HepG2 (cell line): ENCODE results near the gene MBD5. TPM values are rescaled to one million over a fixed set of nuclear protein-coding genes. Genes with fewer than 3 reads are reported as not detected.
A peak's percentile ranks its signal among the peaks of the same experiment; 100 is the strongest.

Source experiments
- ATAC-seq: fragments of 200-7000 bp; cut with Tn5 transposase; 3 replicates; pipeline ENCODE4 v1.9.1; 2020; ENCODE audit warnings: mild to moderate bottlenecking, moderate library complexity
- BruUV-seq: library from RNA; stranded (reverse); fragments of 400-500 nt; replicated peaks from 2 replicates; lab custom pipeline; 2021; lab: Mats Ljungman, UMichigan
- CTCF ChIA-PET: fragments of 300-600 bp; formaldehyde crosslinking; extraction: SDS; loops from one replicate; lab custom pipeline; 2021; ENCODE audit warnings: low total read pairs, inconsistent platforms, low intra/inter-chr PET ratio; lab: Yijun Ruan, JAX
- POLR2A ChIA-PET: fragments of 350-600 bp; sonication (Branson Sonifier 250); formaldehyde crosslinking; loops from one replicate; lab custom pipeline; 2020; ENCODE audit warnings: antibody characterized with exemption, inconsistent platforms; lab: Yijun Ruan, JAX
- DNase-seq: peaks from one replicate; pipeline ENCODE4 v3.0.0-alpha.2; 2015; ENCODE audit warnings: low spot score
- FAIRE-seq: peaks from 3 replicates; lab custom pipeline; 2011; peaks lifted over from hg19 to GRCh38; lab: Jason Lieb, UNC
- H2AFZ ChIP-seq: one replicate; pipeline ENCODE4 v1.6.1; 2011; ENCODE audit warnings: low read length, inconsistent platforms
- H3K27ac ChIP-seq: fragments of 300-600 bp; 3 replicates; pipeline ENCODE4 v1.8.0; 2011; ENCODE audit warnings: mixed run types, mild to moderate bottlenecking, mixed read lengths, low read length, inconsistent platforms; ENCODE audit not compliant: insufficient read depth; ENCODE audit errors: extremely low read length
- H3K27me3 ChIP-seq, 2 experiments: fragments of 200-600 bp in 1 of 2; 2 replicates in 1 of 2; 3 replicates in 1 of 2; pipeline versions ENCODE4 v1.6.0 to v1.8.0; 2011; ENCODE audit warnings: low read length in 2 of 2, mild to moderate bottlenecking in 2 of 2, moderate library complexity in 2 of 2, inconsistent platforms in 1 of 2; ENCODE audit not compliant: insufficient read depth in 2 of 2, control insufficient read depth in 1 of 2
- H3K36me3 ChIP-seq, 2 experiments: fragments of 200-600 bp in 1 of 2; replicated peaks in 1 of 2; 2 replicates in 1 of 2; 3 replicates in 1 of 2; pipeline versions ENCODE4 v1.5.1 to v1.8.0; 2011; ENCODE audit warnings: low read length in 2 of 2, inconsistent platforms in 1 of 2; ENCODE audit not compliant: insufficient read depth in 2 of 2, control insufficient read depth in 1 of 2
- H3K4me1 ChIP-seq: 2 replicates; pipeline ENCODE4 v1.5.1; 2012; ENCODE audit warnings: low read length, inconsistent platforms; ENCODE audit not compliant: insufficient read depth
- H3K4me2 ChIP-seq: 2 replicates; pipeline ENCODE4 v1.6.0; 2011; ENCODE audit warnings: low read depth, low read length, inconsistent platforms
- H3K4me3 ChIP-seq, 3 experiments: fragments of 200-600 bp in 1 of 3; sonication (generic), shearing (Covaris generic) in 1 of 3; replicated peaks in 1 of 3; 2 replicates each; pipeline ENCODE4 v1.5.1; 2011 to 2016; ENCODE audit warnings: low read length in 3 of 3, inconsistent platforms in 2 of 3, low read depth in 2 of 3, mild to moderate bottlenecking in 2 of 3, control low read depth in 1 of 3, mixed read lengths in 1 of 3; ENCODE audit not compliant: insufficient read depth in 1 of 3
- H3K79me2 ChIP-seq: one replicate; pipeline ENCODE4 v1.6.1; 2011; ENCODE audit warnings: low read length, inconsistent platforms; ENCODE audit not compliant: insufficient read depth
- H3K9ac ChIP-seq: 2 replicates; pipeline ENCODE4 v1.6.0; 2011; ENCODE audit warnings: mild to moderate bottlenecking, low read depth, low read length, inconsistent platforms; ENCODE audit not compliant: insufficient read depth
- H3K9me3 ChIP-seq: 2 replicates; pipeline ENCODE4 v1.5.1; 2012; ENCODE audit warnings: mild to moderate bottlenecking, low read length
- H4K20me1 ChIP-seq: 2 replicates; pipeline ENCODE4 v1.6.0; 2011; ENCODE audit warnings: inconsistent platforms, mild to moderate bottlenecking, low read length, moderate library complexity; ENCODE audit not compliant: insufficient read depth
- ATM ChIP-seq: fragments of 450-650 bp; IDR thresholded peaks from 2 replicates; pipeline ENCODE4 v1.7.1; 2017; ENCODE audit warnings: mild to moderate bottlenecking, borderline replicate concordance
- IKZF1 ChIP-seq: fragments of 450-650 bp; IDR thresholded peaks from 2 replicates; pipeline ENCODE4 v1.7.1; 2016
- PHF5A ChIP-seq: IDR thresholded peaks from one replicate; pipeline ENCODE4 v1.6.1; 2018; ENCODE audit warnings: low read depth, missing genetic modification reagents; ENCODE audit not compliant: unreplicated experiment
- SETDB1 ChIP-seq: sonication (generic); formaldehyde crosslinking; IDR thresholded peaks from 2 replicates; pipeline ENCODE4 v1.5.1; 2020; ENCODE audit warnings: missing genetic modification reagents, mild to moderate bottlenecking, borderline replicate concordance
- SOX6 ChIP-seq, 2 experiments: fragments of 450-650 bp in 1 of 2; sonication (generic) in 1 of 2; formaldehyde crosslinking in 1 of 2; IDR thresholded peaks; 2 replicates each; pipeline versions ENCODE4 v1.4.0 to v1.6.1; 2017 to 2020; ENCODE audit warnings: antibody characterized with exemption in 1 of 2, mild to moderate bottlenecking in 1 of 2, missing genetic modification reagents in 1 of 2
- SYNCRIP ChIP-seq: fragments of 200-400 bp; formaldehyde crosslinking; IDR thresholded peaks from 2 replicates; pipeline ENCODE4 v1.6.1; 2018; ENCODE audit warnings: mild to moderate bottlenecking, low read depth, low read length; ENCODE audit not compliant: insufficient read depth
- U2AF1 ChIP-seq: fragments of 200-400 bp; formaldehyde crosslinking; optimal IDR thresholded peaks from 2 replicates; pipeline ENCODE3; 2017; ENCODE audit warnings: mild to moderate bottlenecking, low read depth, low read length
- ZFP36 ChIP-seq: fragments of 150-350 bp; IDR thresholded peaks from 2 replicates; pipeline ENCODE4 v1.6.1; 2018; ENCODE audit warnings: borderline replicate concordance, low read length, low read depth; ENCODE audit not compliant: partially characterized antibody
- ZFX ChIP-seq: sonication (generic); formaldehyde crosslinking; IDR thresholded peaks from 2 replicates; pipeline ENCODE4 v1.4.0; 2020; ENCODE audit warnings: mild to moderate bottlenecking, low read depth, missing genetic modification reagents, moderate library complexity
- ZNF275 ChIP-seq: sonication (generic); formaldehyde crosslinking; IDR thresholded peaks from 2 replicates; pipeline ENCODE4 v1.8.0; 2022; ENCODE audit warnings: missing genetic modification reagents, mild to moderate bottlenecking, inconsistent platforms, borderline replicate concordance
- ZNF407 ChIP-seq: sonication (generic); formaldehyde crosslinking; IDR thresholded peaks from one replicate; pipeline ENCODE4 v1.5.1; 2020; ENCODE audit warnings: mild to moderate bottlenecking, missing genetic modification reagents; ENCODE audit errors: not compliant biosample characterization
- ZNF546 ChIP-seq: sonication (generic); formaldehyde crosslinking; conservative IDR thresholded peaks from 2 replicates; pipeline ENCODE4 v1.8.1; 2023; ENCODE audit warnings: mild to moderate bottlenecking, missing genetic modification reagents
- ZNF678 ChIP-seq: sonication (generic); formaldehyde crosslinking; IDR thresholded peaks from 2 replicates; pipeline ENCODE4 v1.4.0; 2020; ENCODE audit warnings: mild to moderate bottlenecking, missing genetic modification reagents
- WGBS: methylation state at CpG from one replicate; pipeline ENCODE4 v1.1.6; 2017; ENCODE audit warnings: low lambda C conversion rate; 5-methylcytosine and 5-hydroxymethylcytosine counted together
- in situ Hi-C: cut with HindIII; loops from 2 replicates; pipeline ENCODE4 v1.10.0; 2017; ENCODE audit warnings: low pct_unique_long_range_greater_than_20kb; ENCODE audit not compliant: extremely low pct_ligation_motif_present
- intact Hi-C: fragments of 100-400 bp; cut with micrococcal nuclease; formaldehyde crosslinking; loops from one replicate; pipeline ENCODE4 v1.10.0; 2022; ENCODE audit not compliant: unreplicated experiment
- polyA plus RNA-seq, 8 experiments: library from polyadenylated mRNA; depleted of rRNA in 3 of 8; stranded (reverse) in 7 of 8; unstranded in 1 of 8; fragments of >200 nt; fragmentation: Illumina TruSeq in 4 of 8; extraction: Trizol in 4 of 8; gene quantifications; 2 replicates each; pipeline versions ENCODE4 v1.2.1 to v1.2.3, GENCODE V29; 2011 to 2016; ENCODE audit warnings: low read depth in 4 of 8, missing spikeins in 1 of 8, mixed read lengths in 1 of 8; ENCODE audit not compliant: insufficient read depth in 1 of 8
- total RNA-seq, 5 experiments: library from RNA; depleted of rRNA; stranded (reverse); fragments of >200 nt; fragmentation: Illumina TruSeq; extraction: Trizol; gene quantifications; 2 replicates each; pipeline ENCODE4 v1.2.3, GENCODE V29; 2016; ENCODE audit warnings: low read depth in 1 of 5

The MBD5 gene
- total and polyA plus RNA-seq, 2 of the 13 experiments (the other 11 are each of a cell fraction or from before 2014, with no cell fraction given) = 13.5 to 26.4 TPM

- H2AFZ ChIP-seq = no peak overlapping the region
- no peak overlapping the region for H3K4me3 ChIP-seq
- no peak for DNase-seq
- H3K4me2 ChIP-seq = no peak overlapping the region
- peak; percentile 61 for ATAC-seq
- H3K27me3 ChIP-seq = no peaks in the 10 kb centered on the region; a peak in 1 of 5 replicates
- H3K4me1 ChIP-seq = peaks cover 37% of the 10 kb centered on the region
- CTCF ChIA-PET = no interaction called here
- H3K9me3 ChIP-seq = no peaks in the 10 kb centered on the region
- no peaks in the 10 kb centered on the region for H3K36me3 ChIP-seq
- intact Hi-C loops = no loop called here
- H4K20me1 ChIP-seq = no peaks in the 10 kb centered on the region
- no peak overlapping the region for H3K27ac ChIP-seq
- no TSS peak for BruUV-seq
- FAIRE-seq = no peak
- 100% methylated on average over 2 of the region's 2 CpGs for WGBS
- peaks cover 49% of the 10 kb centered on the region for H3K79me2 ChIP-seq
- H3K9ac ChIP-seq = no peak overlapping the region
- in situ Hi-C loops = no loop called here
- POLR2A ChIA-PET = interaction anchor here (0.6 kb wide), 1 partner anchor 619 kb away, joined by 3 read pairs; no protein-coding TSS in a partner anchor
- TF ChIP-seq ZNF407 = no peak
- TF ChIP-seq ZNF275 (CRISPR knock-in tag) = no peak
- no peak for TF ChIP-seq U2AF1
- TF ChIP-seq ZNF678 (CRISPR knock-in tag) = no peak
- TF ChIP-seq SOX6 (IDR thresholded peaks at IDR 0.05) = no peak
- no peak for TF ChIP-seq SOX6 (CRISPR knock-in tag; IDR thresholded peaks at IDR 0.05)
- no peak for TF ChIP-seq SYNCRIP
- TF ChIP-seq ATM = no peak
- no peak for TF ChIP-seq SETDB1 (CRISPR knock-in tag)
- TF ChIP-seq ZFP36 = no peak
- no peak for TF ChIP-seq IKZF1
- no peak for TF ChIP-seq ZFX (CRISPR knock-in tag)
- TF ChIP-seq PHF5A = no peak
- TF ChIP-seq ZNF546 (CRISPR knock-in tag) = no peak
These were observed 5.7 kb downstream of the MBD5 start for GRCh38 chr2:148026573-148026972.
